ENCODE measurements around the gene FOSB.

The FOSB gene

DNA sequence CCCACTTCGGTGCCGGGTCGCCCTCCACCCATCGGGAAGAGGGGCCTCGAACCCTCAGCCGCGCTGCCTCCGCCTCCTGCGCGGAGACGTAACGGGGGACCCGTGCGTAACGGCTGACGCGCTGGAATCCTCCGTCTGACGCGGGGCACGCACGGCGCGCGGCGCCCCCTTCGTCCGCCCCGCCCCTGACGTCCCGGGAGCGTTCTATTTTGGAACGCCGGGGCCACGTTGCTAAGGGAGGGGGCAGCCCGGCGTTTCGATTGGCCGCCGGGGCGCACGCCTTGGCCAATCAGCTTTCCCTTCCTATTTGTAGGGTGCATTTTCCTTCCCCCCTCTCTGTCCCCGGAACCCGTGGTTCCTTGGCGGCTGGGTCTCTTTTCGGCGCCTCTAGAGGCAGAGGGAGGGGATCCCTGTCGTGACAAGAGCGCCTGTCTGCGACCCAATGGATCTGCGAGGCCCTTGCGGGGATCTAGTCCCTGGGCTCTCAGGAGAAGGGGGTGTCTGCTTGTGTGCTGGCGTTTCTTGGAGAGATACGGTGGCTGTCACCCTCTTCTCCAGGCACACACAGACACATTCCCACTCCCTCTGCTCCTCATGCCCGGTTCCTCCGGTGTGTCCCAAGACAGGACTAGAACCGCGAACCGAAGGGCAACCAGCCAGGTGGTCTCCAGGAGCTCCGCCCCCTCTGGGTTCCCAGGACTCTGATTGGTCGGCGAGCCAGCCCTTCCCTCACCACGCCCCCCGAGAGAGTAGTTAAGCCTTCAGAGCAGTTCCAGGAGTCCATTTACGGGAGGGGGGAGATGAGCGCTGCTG lies 1.5 kb downstream of the FOSB start:
- peak; percentile 94 for DNase-seq

DNA sequence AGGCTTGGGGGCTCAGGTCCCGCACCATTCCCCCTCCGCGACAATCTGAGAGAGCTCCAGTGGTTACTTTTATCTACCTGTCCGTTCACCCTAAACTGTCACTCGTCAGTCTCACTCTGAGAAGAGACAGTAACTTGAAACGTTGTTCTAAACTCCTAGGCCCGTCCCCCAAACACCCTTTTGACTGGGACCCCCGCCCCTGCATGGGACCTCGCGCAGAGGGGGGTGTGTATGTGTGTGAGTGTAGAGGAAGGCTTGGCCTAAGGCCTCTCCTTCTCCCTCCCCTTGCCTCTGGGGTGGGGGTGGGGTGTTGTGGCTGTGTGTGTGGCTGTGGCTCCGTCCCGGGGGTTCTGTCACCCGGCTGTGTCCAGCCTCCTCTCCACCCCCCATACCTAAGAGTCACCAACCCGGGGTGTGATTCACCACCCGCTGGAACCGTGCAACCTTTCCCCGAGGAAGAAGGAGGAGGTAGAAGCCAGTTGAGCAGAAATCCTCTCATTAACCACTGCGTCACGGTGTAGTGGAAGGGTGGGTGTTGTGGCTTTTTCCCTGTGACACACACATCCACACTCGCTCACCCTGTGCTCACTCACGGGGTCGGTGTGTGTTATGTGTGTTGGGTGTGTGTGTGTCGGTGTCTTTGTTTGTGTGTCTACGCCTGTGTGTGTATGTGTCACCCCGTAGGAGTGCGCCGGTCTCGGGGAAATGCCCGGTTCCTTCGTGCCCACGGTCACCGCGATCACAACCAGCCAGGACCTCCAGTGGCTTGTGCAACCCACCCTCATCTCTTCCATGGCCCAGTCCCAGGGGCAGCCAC lies 2.4 kb downstream of the FOSB start:
- no peak for DNase-seq

DNA sequence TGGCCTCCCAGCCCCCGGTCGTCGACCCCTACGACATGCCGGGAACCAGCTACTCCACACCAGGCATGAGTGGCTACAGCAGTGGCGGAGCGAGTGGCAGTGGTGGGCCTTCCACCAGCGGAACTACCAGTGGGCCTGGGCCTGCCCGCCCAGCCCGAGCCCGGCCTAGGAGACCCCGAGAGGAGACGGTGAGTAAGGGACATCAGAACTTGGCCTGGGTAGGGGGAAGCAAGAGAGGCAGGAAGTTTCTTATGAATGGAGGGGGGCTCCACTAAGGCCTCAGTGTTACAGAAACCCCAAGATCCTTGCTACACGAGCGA lies 2.9 kb downstream of the FOSB start:
- no peak for DNase-seq

DNA sequence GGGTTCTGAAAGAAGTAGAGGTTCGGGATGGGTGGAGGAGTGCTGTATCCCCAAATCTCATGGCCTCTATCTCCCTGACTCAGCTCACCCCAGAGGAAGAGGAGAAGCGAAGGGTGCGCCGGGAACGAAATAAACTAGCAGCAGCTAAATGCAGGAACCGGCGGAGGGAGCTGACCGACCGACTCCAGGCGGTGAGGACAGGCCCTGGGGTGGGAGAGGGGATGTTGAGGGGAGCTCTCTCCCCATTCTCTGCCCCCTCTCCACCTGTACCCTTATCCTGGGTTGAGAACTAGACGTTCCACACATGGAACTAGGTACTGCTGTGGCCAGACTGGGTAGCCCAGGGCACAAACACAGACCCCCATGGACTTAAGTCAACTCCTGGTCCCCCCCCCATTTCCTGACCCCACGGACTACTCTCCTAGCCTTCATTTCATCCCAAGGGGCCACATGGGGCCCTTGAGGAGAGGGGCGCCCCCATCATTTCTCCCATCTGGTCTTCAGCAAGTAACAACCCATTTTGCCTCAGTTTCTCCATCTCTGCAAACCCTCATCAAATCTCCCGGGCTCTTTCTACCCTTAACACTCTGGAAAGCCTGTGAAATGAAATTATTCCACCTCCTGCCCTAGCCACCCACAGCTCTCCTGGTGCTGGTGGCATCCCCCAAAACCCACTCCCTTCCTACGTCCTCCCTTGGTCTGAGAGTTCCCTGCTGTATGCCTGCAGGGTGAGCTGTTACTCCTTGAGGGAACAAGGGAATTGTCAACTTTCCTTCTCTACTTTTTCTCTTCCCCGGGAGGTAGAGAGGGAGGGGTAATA lies 3.5 kb downstream of the FOSB start:
- DNase-seq = no peak

DNA sequence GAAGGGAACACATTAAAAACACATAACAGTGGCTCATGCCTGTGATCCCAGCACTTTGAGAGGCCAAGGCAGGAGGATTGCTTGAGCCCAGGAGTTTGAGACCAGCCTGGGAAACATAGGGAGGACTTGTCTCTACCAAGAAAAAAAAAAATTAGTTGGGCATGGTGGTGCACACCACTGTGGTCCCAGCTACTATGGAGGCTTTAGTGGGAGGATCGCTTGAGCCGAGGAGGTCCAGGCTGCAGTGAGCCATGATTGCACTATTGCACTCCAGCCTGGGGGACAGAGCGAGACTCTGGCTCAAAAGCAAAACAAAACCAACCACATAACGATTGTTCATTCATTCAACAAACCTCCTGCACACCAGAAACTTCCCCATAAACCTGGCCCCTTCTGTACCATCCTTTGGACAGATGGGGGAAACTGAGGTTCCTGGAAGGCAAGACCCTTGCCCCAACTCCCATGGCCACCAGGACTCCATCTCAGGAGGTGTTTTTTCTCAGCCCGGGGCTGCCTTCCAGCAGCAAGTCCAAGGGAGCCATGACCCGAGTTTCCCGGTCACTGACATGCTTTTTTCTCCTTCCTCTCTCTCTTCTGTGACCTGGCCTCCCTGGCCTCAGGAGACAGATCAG lies 4.3 kb downstream of the FOSB start:
- no peak for DNase-seq

DNA sequence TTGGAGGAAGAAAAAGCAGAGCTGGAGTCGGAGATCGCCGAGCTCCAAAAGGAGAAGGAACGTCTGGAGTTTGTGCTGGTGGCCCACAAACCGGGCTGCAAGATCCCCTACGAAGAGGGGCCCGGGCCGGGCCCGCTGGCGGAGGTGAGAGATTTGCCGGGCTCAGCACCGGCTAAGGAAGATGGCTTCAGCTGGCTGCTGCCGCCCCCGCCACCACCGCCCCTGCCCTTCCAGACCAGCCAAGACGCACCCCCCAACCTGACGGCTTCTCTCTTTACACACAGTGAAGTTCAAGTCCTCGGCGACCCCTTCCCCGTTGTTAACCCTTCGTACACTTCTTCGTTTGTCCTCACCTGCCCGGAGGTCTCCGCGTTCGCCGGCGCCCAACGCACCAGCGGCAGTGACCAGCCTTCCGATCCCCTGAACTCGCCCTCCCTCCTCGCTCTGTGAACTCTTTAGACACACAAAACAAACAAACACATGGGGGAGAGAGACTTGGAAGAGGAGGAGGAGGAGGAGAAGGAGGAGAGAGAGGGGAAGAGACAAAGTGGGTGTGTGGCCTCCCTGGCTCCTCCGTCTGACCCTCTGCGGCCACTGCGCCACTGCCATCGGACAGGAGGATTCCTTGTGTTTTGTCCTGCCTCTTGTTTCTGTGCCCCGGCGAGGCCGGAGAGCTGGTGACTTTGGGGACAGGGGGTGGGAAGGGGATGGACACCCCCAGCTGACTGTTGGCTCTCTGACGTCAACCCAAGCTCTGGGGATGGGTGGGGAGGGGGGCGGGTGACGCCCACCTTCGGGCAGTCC lies 5.0 kb downstream of the FOSB start:
- no peak for DNase-seq

DNA sequence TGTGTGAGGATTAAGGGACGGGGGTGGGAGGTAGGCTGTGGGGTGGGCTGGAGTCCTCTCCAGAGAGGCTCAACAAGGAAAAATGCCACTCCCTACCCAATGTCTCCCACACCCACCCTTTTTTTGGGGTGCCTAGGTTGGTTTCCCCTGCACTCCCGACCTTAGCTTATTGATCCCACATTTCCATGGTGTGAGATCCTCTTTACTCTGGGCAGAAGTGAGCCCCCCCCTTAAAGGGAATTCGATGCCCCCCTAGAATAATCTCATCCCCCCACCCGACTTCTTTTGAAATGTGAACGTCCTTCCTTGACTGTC lies 5.5 kb downstream of the FOSB start:
- DNase-seq = no peak

DNA sequence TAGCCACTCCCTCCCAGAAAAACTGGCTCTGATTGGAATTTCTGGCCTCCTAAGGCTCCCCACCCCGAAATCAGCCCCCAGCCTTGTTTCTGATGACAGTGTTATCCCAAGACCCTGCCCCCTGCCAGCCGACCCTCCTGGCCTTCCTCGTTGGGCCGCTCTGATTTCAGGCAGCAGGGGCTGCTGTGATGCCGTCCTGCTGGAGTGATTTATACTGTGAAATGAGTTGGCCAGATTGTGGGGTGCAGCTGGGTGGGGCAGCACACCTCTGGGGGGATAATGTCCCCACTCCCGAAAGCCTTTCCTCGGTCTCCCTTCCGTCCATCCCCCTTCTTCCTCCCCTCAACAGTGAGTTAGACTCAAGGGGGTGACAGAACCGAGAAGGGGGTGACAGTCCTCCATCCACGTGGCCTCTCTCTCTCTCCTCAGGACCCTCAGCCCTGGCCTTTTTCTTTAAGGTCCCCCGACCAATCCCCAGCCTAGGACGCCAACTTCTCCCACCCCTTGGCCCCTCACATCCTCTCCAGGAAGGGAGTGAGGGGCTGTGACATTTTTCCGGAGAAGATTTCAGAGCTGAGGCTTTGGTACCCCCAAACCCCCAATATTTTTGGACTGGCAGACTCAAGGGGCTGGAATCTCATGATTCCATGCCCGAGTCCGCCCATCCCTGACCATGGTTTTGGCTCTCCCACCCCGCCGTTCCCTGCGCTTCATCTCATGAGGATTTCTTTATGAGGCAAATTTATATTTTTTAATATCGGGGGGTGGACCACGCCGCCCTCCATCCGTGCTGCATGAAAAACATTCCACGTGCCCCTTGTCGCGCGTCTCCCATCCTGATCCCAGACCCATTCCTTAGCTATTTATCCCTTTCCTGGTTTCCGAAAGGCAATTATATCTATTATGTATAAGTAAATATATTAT lies 6.1 kb downstream of the FOSB start:
- DNase-seq = no peak

DNA sequence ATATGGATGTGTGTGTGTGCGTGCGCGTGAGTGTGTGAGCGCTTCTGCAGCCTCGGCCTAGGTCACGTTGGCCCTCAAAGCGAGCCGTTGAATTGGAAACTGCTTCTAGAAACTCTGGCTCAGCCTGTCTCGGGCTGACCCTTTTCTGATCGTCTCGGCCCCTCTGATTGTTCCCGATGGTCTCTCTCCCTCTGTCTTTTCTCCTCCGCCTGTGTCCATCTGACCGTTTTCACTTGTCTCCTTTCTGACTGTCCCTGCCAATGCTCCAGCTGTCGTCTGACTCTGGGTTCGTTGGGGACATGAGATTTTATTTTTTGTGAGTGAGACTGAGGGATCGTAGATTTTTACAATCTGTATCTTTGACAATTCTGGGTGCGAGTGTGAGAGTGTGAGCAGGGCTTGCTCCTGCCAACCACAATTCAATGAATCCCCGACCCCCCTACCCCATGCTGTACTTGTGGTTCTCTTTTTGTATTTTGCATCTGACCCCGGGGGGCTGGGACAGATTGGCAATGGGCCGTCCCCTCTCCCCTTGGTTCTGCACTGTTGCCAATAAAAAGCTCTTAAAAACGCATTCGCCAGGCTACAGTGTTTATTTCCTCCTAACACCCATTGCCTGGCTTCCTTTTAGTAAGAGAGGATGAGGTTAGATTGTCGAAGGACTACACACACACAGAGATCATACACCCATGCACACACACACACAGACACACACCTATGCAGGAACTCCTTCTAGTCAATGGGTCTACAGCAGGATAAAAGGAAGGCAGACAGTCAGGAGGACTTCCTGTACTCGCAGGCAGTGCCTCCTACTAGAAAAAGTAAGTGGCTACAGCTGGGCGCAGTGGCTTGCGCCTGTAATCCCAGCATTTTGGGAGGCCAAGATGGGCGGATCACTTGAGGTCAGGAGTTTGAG lies 7.1 kb downstream of the FOSB start:
- DNase-seq = no peak

DNA sequence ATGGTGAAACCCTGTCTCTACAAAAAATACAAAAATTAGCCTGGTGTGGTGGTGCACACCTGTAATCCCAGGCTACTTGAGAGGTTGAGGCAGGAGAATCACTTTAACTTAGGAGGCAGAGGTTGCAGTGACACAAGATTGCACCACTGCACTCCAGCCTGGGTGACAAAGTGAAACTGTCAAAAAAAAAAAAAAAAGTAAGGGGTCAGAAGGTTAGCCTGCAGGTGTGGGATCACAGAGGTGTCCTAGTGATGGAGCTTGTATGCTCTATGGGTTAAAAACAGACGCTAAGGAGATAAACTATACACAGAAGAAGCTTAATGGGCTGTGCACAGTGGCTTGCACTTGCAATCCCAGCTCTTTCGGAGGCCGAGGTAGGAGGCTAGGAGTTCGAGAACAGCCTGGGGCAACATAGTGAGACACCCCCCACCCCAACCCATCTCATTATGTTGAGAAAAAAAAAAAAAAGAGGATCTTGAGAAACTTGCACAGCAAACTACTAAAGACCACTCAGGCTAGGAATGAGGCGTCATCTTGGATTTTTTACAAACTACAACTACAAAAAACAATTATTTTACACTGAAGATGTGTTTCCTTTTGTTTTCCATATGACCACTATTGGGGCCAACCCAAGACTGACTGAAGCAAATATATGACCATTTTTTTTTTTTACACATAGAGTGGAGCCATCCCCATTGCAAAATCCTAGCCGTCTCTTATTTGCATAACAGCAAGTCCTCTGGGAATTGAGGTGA lies 7.9 kb downstream of the FOSB start:
- DNase-seq = no peak

DNA sequence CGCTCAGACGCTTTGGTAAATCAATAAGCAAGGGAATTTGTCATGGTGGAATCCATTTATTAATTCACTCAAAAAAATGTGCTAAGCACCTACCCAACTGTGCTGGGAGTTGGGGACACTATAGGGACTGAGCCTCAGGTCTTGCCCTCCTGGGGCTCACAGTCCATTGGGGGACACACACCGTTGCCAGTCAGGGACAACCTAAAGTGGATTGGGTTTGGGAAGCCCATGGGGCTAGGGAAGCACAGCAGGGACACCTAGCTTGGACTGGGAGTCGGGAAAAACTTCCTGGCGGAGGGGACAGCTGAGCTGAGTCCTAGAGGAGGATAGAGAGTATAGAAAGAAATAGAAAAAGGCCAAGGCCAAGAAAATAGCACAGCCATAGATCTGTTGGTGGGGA lies 8.5 kb downstream of the FOSB start:
- DNase-seq = no peak

DNA sequence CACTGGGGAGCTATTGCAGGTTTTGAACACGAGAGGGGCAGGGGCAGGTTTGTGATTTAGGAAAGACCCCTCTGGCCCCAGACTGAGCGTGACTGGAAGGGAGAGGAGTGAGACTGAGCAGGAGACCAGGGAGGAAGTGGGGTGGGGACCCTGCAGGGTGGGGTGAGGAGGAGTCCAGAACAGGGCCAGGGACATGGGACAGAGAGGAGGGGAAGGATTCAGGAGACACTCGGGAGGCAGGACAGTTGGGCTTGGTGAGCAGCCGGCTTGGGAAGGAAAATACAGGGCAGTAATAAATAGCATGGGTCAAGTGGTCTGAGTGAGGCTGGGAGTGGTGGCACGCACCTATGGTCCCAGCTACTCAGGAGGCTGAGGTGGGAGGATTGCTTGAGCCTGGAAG lies 9.4 kb downstream of the FOSB start:
- DNase-seq = no peak

DNA sequence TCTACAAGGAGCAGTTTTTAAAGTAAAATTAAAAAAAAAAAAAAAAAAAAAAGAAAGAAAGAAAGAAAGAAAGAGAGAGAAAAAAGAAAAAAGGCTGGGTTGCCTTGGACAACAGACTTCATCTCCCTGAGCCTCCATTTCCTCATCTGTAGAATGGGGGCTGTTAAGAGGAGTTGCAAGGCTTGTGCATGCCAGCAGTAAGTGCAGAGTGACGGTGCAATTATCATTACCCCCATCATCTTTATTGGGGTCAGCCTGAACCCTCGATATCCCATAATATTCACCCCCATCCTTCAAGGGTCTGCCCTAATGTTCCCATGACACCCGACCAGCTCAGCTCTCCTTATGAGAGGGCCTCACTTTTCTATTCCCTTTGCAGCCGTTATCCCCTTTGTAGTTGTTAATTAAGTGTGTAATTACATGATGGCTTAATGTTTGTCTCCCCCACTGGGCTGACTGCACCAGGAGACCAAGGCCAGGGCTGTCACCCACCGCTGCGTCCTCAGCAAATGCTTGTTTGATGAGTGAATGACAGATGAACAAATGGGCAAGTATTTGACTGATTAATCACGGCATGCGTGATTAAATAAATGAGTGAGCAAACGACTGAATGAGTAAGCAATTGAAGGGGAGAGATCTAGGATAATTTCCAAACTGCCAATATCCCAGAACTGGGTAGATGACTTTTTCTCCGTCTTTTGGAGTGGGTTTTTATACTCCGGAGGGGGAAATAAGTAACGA lies 10.1 kb downstream of the FOSB start:
- no peak for DNase-seq

DNA sequence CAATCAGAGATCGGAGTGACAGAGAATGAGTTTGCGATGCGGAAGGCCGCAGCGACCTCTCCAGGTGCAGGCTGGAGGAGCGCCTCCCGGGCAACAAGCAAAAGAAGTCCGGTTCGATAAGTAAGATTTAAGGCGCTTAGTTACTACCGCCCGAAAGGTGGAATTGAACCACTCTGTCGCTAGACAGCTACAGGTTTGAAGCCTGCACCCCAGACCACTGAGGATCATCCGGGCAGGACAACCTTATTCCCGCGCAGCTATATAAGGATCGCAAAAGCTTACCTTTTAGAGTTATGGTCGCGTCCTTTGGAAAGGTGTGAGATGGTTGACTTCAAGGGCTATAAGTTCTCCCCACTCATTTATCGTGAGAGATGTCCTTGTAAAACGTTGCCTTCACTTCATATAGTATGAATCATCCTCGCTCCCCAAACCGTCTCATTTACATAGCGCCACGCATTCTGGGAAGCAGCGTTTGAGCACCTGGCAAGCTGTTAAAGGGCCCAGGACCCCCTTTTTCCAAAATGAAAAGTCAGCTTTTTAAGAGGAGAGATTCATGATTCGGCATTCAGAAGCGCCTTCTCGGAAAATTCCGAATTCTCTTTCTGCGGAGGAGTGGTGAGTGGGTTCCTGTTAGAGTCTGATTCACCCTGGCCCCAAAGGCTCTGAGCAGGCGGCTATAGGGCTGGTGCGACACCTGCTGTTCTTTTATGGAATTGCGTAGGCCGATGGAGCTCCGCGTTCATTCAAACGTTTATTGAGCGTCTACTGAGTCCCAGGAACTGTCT lies 10.8 kb downstream of the FOSB start:
- peak; percentile 96 for DNase-seq

DNA sequence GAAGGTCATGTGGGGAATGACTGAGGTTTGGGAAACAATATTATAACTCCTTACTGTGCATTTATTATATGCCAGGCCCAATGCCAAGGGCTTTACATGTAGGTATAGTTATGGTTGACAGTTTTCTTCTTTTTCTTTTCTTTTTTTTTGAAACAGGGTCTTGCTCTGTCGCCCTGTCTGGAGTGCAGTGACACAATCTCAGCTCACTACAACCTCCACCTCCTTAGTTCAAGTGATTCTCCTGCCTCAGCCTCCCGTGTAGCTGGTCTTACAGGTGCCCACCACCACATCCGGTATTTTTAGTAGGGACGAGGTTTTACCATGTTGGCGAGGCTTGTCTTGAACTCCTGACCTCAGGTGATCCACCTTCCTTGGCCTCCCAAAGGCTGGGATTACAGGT lies 15.2 kb downstream of the FOSB start:
- DNase-seq = no peak

DNA sequence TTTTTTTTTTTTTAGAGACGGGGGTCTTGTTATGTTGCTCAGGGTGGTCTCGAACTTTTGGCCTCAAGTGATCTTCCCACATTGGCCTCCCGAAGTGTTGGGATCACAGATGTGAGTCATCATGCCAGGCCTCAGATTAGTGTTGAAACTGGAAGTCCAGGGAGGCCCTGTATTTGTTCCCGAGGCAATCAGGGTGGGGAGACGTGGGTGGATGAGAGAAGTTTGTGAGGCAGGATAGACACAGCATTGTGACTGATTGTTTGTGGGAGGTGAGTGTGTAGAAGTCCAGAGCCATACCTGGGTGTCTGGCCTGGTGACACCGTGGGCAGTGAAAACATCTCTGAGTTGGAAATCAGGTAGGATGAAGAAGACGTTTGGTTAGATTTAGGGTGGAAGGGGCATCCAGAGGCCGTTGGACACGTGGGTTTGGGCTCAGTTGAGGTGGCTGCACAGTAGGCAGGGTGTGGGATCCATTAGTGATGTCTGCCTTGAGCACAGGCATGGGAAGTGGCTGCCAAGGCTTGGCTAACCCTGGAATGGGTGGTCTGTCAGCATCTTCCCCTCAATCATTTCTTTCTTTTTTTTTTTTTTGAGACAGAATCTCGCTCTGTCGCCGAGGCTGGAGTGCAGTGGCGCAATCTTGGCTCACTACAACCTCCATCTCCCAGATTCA lies 16.6 kb downstream of the FOSB start:
- DNase-seq = no peak

All from islet precursor cell (in vitro differentiated cells).